ENCODE measurements around the gene UBE2J2. TPM values are rescaled to one million over a fixed set of nuclear protein-coding genes. Genes with fewer than 3 reads are reported as not detected.

Gene UBE2J2
- total RNA-seq, 1 donor from 2014 or later = 73.8 TPM

- Mint-ChIP-seq H3K27ac (no peak overlapping the region), H3K9me3 (no peaks in the 10 kb centered on the region), H3K4me3 (no peak overlapping the region), H3K27me3 (no peaks in the 10 kb centered on the region), H3K4me1 (ENCODE audit: unreplicated experiment) (no peaks in the 10 kb centered on the region), H3K36me3 (no peaks in the 10 kb centered on the region)
- TF ChIP-seq CTCF (conservative IDR thresholded peaks at IDR 0.05) = no peak
- DNase-seq (ENCODE audit: extremely low spot score, unreplicated experiment) = no peak
Measured at GRCh38 chr1:1241588-1242219, 31.9 kb downstream of the UBE2J2 start.

GRCh38 chr1:1240822-1241587 lies 32.6 kb downstream of the UBE2J2 start:
- no peak overlapping the region for H3K27ac Mint-ChIP-seq
- no peak overlapping the region for H3K4me3 Mint-ChIP-seq
- no peaks in the 10 kb centered on the region for H3K36me3 Mint-ChIP-seq
- no peaks in the 10 kb centered on the region for H3K27me3 Mint-ChIP-seq
- TF ChIP-seq CTCF (conservative IDR thresholded peaks at IDR 0.05) = no peak
- no peaks in the 10 kb centered on the region for H3K4me1 Mint-ChIP-seq (ENCODE audit: unreplicated experiment)
- no peaks in the 10 kb centered on the region for H3K9me3 Mint-ChIP-seq
- no peak for DNase-seq (ENCODE audit: extremely low spot score, unreplicated experiment)

GRCh38 chr1:1240348-1240732 lies 33.3 kb downstream of the UBE2J2 start:
- TF ChIP-seq CTCF (conservative IDR thresholded peaks at IDR 0.05) = no peak
- H3K9me3 Mint-ChIP-seq = no peaks in the 10 kb centered on the region
- H3K36me3 Mint-ChIP-seq = no peaks in the 10 kb centered on the region
- no peaks in the 10 kb centered on the region for H3K4me1 Mint-ChIP-seq (ENCODE audit: unreplicated experiment)
- H3K27me3 Mint-ChIP-seq = no peaks in the 10 kb centered on the region
- no peak for DNase-seq (ENCODE audit: extremely low spot score, unreplicated experiment)
- no peak overlapping the region for H3K27ac Mint-ChIP-seq
- no peak overlapping the region for H3K4me3 Mint-ChIP-seq

GRCh38 chr1:1239614-1240347 lies 33.9 kb downstream of the UBE2J2 start:
- TF ChIP-seq CTCF (conservative IDR thresholded peaks at IDR 0.05) = no peak
- H3K9me3 Mint-ChIP-seq = no peaks in the 10 kb centered on the region
- no peak overlapping the region for H3K27ac Mint-ChIP-seq
- H3K4me3 Mint-ChIP-seq = no peak overlapping the region
- no peaks in the 10 kb centered on the region for H3K27me3 Mint-ChIP-seq
- H3K36me3 Mint-ChIP-seq = no peaks in the 10 kb centered on the region
- H3K4me1 Mint-ChIP-seq (ENCODE audit: unreplicated experiment) = no peaks in the 10 kb centered on the region
- DNase-seq (ENCODE audit: extremely low spot score, unreplicated experiment) = no peak

GRCh38 chr1:1239227-1239613 lies 34.4 kb downstream of the UBE2J2 start:
- no peak for DNase-seq (ENCODE audit: extremely low spot score, unreplicated experiment)
- Mint-ChIP-seq H3K4me1 (ENCODE audit: unreplicated experiment) (peaks cover under 1% of the 10 kb centered on the region), H3K9me3 (no peaks in the 10 kb centered on the region), H3K27me3 (no peaks in the 10 kb centered on the region), H3K36me3 (peaks cover under 1% of the 10 kb centered on the region), H3K27ac (no peak overlapping the region), H3K4me3 (no peak overlapping the region)
- TF ChIP-seq CTCF (conservative IDR thresholded peaks at IDR 0.05) = no peak

All from type B pancreatic cell (in vitro differentiated cells).